VCaP (cell line): ENCODE measurements around the gene BARHL1.

Experiments used
- H3K27ac ChIP-seq: fragments of 450-650 bp; 2 replicates; pipeline ENCODE4 v1.5.1; 2017
- TF ChIP-seq, protein P1 (sequence below): fragments of 450-650 bp; conservative IDR thresholded peaks from 2 replicates; pipeline ENCODE4 v1.5.1; 2017; ENCODE audit warnings: mild to moderate bottlenecking, moderate library complexity

BARHL1 gene

DNA sequence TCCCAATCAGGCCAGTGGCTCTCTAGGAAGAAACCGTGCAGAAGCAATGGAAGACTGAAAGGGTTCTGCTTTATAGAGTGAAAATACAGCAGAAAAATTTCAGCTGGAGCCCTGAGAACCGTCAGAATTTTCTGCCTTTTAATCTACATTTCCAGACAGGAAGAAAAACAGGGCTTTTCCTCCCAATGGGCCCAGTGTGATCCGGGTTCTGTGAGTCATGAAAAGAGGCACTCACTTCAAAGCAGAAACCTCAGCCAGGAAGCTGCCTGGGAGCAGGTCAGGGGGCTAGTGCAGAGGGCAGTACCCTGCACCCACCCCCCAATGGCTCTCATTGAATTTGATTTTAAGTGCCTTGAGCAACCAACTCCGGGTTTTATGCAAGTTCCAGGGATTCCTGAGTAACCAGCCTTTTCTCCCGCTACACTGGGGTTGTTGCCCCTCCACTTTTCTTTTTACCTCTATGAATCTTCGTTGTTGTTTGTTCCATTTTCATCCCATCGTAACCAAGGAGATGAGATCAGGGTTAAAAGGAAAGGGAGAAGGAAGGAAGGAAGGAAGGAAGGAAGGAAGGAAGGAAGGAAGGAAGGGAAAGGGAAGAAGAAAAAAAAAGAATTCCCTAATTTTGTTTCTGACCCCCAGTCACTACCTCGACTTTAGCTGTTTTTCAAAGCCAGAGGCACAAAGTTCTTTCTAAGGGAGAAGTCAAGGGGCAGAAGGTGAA lies 1.3 kb downstream of the BARHL1 start:
- TF ChIP-seq, protein P1, sequence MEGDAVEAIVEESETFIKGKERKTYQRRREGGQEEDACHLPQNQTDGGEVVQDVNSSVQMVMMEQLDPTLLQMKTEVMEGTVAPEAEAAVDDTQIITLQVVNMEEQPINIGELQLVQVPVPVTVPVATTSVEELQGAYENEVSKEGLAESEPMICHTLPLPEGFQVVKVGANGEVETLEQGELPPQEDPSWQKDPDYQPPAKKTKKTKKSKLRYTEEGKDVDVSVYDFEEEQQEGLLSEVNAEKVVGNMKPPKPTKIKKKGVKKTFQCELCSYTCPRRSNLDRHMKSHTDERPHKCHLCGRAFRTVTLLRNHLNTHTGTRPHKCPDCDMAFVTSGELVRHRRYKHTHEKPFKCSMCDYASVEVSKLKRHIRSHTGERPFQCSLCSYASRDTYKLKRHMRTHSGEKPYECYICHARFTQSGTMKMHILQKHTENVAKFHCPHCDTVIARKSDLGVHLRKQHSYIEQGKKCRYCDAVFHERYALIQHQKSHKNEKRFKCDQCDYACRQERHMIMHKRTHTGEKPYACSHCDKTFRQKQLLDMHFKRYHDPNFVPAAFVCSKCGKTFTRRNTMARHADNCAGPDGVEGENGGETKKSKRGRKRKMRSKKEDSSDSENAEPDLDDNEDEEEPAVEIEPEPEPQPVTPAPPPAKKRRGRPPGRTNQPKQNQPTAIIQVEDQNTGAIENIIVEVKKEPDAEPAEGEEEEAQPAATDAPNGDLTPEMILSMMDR: no peak
- H3K27ac ChIP-seq: no peak overlapping the region

DNA sequence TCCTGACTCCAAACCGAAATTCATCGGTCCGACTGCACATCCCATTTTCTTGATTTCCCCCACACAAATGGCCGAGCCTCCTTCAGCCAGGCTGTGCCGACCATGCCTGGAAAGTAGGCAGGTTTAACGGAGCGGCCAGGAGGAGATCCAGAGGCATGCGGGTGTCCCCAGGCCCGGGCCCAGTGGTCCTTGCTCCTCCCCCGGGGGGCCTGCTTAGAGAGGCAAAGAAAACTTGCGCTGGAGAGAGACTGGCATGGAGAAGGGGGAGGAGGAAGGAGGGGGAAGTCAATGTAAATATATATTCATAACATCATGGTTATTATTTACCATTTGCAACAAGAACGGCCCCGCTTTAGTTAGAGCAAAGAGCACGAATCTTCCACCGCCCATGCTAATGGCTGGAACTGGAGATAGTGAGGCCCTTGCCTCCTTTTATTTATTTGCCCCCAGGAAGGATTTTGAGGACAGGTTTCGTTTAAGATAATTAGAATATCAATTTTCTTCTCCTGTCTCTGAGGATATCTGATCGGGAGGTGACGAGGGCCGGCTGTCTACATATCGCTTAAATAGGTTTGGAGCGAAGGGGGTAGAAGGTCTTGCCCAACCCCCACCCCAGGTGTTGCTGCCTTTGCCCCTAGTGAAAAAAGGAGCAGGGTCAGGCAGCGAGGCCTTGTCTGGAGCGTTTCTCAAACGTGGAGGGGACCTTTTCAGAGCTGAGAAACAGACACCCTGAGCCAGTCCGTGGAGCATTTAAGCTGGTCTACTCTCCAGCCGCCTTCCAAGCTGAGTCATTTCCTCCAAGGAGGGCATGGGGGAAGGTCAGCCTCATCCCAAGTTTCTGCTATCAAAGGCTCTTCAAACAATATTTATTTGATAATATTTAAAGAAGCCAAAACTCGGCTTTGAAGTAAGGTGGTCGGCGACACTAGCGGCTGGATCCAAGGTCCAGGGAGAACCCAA lies 2.5 kb downstream of the BARHL1 start:
- TF ChIP-seq, protein P1: no peak
- no peak overlapping the region for H3K27ac ChIP-seq

DNA sequence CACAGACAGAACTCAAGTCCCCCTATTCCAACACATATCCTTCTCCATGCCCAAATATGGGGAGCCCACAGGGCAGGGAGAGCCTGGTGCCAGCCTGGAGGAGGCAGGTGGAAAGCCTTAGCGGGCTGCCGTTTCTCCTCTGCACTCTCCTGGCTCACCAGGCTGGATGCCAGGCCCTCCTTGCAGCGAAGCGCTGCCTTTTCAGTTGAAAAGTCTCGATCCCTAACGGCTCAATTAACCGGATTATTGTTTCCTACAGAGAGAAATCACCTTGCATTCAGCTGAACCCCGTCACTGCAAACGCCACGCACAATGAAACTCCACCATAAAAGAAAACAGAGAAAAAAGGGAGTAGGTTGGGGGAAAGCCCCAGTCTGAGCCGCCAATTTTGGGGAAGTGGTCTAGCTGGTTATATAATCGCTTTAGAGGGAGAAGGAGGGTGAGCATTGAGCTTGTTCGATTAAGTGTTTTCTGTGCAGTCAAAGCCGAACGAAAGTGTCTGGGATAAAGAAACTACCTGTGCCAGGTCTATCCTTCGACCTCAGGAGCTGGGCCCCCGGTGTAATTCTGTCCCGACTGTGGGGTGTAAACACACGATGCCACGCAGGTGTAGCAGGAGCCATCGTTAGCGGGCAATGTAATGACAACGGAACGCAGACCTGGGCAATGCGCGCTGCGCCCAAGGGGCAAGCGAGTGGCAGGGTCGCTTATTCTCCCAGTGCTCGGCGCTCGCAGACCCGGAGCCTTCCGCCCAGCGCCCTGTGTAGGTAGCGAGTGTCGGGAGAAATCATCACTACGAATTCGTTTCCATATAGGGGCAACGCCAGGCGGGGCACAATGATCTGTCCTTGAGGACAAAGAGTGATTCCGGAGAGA lies 3.8 kb downstream of the BARHL1 start:
- TF ChIP-seq, protein P1: no peak
- no peak overlapping the region for H3K27ac ChIP-seq

GRCh38 chr9:132586830-132587591 lies 4.6 kb downstream of the BARHL1 start:
- TF ChIP-seq, protein P1: no peak
- H3K27ac ChIP-seq: no peak overlapping the region

- H3K27ac ChIP-seq: no peak overlapping the region
- TF ChIP-seq, protein P1: no peak
These were observed 5.2 kb downstream of the BARHL1 start for GRCh38 chr9:132587592-132587955.

GRCh38 chr9:132588098-132588497 lies 5.7 kb downstream of the BARHL1 start:
- TF ChIP-seq, protein P1: no peak
- H3K27ac ChIP-seq: no peak overlapping the region
